ENCODE data around the gene COL7A1.

DNA sequence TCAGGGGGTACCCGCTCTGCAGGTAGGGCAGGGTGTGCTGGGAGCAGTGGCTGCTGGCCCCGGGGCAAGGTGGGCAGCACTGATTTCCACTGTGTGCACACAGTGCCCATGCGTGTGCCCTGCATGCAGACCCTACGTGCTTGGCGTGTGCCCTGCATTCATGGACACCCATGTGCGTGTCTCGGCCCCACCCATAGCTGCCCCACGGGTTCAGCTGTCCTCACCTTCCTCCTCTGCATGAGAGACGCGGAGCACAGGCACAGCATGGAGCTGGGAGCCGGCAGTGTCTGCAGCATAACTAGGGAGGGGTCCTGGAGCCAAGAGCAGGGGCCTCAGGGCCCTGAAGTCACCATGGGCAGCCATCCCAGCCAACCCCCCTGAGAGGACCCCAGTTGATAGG is 29.9 kb downstream of the COL7A1 start:
- TF ChIP-seq POLR2AphosphoS5 (IDR thresholded peaks at IDR 0.05; ENCODE audit: low read depth) (no peak), EZH2phosphoT487 (IDR thresholded peaks at IDR 0.05; ENCODE audit: unreplicated experiment) (no peak), EZH2 (IDR thresholded peaks at IDR 0.05; ENCODE audit: low read depth, unreplicated experiment) (no peak), JUNB (IDR thresholded peaks at IDR 0.05; ENCODE audit: unreplicated experiment) (no peak), NANOG (IDR thresholded peaks at IDR 0.05; ENCODE audit: borderline replicate concordance) (no peak)
- TF ChIP-seq, protein P1, sequence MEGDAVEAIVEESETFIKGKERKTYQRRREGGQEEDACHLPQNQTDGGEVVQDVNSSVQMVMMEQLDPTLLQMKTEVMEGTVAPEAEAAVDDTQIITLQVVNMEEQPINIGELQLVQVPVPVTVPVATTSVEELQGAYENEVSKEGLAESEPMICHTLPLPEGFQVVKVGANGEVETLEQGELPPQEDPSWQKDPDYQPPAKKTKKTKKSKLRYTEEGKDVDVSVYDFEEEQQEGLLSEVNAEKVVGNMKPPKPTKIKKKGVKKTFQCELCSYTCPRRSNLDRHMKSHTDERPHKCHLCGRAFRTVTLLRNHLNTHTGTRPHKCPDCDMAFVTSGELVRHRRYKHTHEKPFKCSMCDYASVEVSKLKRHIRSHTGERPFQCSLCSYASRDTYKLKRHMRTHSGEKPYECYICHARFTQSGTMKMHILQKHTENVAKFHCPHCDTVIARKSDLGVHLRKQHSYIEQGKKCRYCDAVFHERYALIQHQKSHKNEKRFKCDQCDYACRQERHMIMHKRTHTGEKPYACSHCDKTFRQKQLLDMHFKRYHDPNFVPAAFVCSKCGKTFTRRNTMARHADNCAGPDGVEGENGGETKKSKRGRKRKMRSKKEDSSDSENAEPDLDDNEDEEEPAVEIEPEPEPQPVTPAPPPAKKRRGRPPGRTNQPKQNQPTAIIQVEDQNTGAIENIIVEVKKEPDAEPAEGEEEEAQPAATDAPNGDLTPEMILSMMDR (conservative IDR thresholded peaks at IDR 0.05; ENCODE audit: low read depth in 2 of 2) = no peak
- TF ChIP-seq, protein P2, sequence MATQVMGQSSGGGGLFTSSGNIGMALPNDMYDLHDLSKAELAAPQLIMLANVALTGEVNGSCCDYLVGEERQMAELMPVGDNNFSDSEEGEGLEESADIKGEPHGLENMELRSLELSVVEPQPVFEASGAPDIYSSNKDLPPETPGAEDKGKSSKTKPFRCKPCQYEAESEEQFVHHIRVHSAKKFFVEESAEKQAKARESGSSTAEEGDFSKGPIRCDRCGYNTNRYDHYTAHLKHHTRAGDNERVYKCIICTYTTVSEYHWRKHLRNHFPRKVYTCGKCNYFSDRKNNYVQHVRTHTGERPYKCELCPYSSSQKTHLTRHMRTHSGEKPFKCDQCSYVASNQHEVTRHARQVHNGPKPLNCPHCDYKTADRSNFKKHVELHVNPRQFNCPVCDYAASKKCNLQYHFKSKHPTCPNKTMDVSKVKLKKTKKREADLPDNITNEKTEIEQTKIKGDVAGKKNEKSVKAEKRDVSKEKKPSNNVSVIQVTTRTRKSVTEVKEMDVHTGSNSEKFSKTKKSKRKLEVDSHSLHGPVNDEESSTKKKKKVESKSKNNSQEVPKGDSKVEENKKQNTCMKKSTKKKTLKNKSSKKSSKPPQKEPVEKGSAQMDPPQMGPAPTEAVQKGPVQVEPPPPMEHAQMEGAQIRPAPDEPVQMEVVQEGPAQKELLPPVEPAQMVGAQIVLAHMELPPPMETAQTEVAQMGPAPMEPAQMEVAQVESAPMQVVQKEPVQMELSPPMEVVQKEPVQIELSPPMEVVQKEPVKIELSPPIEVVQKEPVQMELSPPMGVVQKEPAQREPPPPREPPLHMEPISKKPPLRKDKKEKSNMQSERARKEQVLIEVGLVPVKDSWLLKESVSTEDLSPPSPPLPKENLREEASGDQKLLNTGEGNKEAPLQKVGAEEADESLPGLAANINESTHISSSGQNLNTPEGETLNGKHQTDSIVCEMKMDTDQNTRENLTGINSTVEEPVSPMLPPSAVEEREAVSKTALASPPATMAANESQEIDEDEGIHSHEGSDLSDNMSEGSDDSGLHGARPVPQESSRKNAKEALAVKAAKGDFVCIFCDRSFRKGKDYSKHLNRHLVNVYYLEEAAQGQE (IDR thresholded peaks at IDR 0.05; ENCODE audit: unreplicated experiment) = no peak
